HEK293 (cell line): Measurements from ENCODE around the gene PLEKHM1.

ENCODE experiments used
- CTCF ChIA-PET: fragments of 350-600 bp; formaldehyde crosslinking; extraction: SDS; loops from one replicate; lab custom pipeline; 2021; ENCODE audit warnings: antibody characterized with exemption; lab: Yijun Ruan, JAX
- POLR2A ChIA-PET: fragments of 300-600 bp; formaldehyde crosslinking; extraction: SDS; loops from one replicate; lab custom pipeline; 2020; ENCODE audit warnings: antibody characterized with exemption, inconsistent platforms; lab: Yijun Ruan, JAX
- H3K27ac ChIP-seq: fragments of 200-500 bp; sonication (Bioruptor generic); 2 replicates; pipeline ENCODE4 v1.5.1; 2014; ENCODE audit warnings: low read depth, low read length, control low read depth, inconsistent platforms; ENCODE audit errors: extremely low read depth
- H3K36me3 ChIP-seq, 2 experiments: fragments of 200-500 bp in 1 of 2; sonication (Bioruptor generic) in 1 of 2; 1 replicate in 1 of 2; 2 replicates in 1 of 2; pipeline ENCODE4 v1.5.1; 2014 to 2017; ENCODE audit warnings: inconsistent platforms in 2 of 2, low read length in 2 of 2; ENCODE audit not compliant: control insufficient read depth in 2 of 2, insufficient read depth in 1 of 2
- H3K4me1 ChIP-seq: fragments of 200-500 bp; sonication (Bioruptor generic); 2 replicates; pipeline ENCODE4 v1.5.1; 2014; ENCODE audit warnings: mild to moderate bottlenecking, low read length, inconsistent platforms; ENCODE audit not compliant: control insufficient read depth, insufficient read depth
- H3K4me3 ChIP-seq: 2 replicates; pipeline ENCODE4 v1.5.1; 2011; ENCODE audit warnings: low read depth, mild to moderate bottlenecking, control low read depth, low read length, moderate library complexity
- H3K9me3 ChIP-seq: fragments of 200-500 bp; sonication (Bioruptor generic); 2 replicates; pipeline ENCODE4 v1.5.1; 2014; ENCODE audit warnings: low read depth, low read length, inconsistent platforms; ENCODE audit not compliant: control insufficient read depth, insufficient read depth
- FEZF1 ChIP-seq: fragments of 450-650 bp; formaldehyde crosslinking; IDR thresholded peaks from 2 replicates; pipeline ENCODE4 v1.5.1; 2016; ENCODE audit warnings: missing biosample characterization, missing genetic modification characterization
- GLIS1 ChIP-seq: fragments of 450-650 bp; formaldehyde crosslinking; IDR thresholded peaks from 2 replicates; pipeline ENCODE4 v1.5.1; 2016; ENCODE audit warnings: missing biosample characterization, missing genetic modification characterization
- HOXA7 ChIP-seq: sonication (generic); formaldehyde crosslinking; IDR thresholded peaks from 2 replicates; pipeline ENCODE4 v1.8.1; 2022; ENCODE audit warnings: missing genetic modification reagents, borderline replicate concordance
- HOXC10 ChIP-seq: sonication (generic); formaldehyde crosslinking; IDR thresholded peaks from 2 replicates; pipeline ENCODE4 v1.8.1; 2023; ENCODE audit warnings: mild to moderate bottlenecking, missing genetic modification reagents
- KLF1 ChIP-seq: fragments of 450-650 bp; formaldehyde crosslinking; IDR thresholded peaks from 2 replicates; pipeline ENCODE4 v1.5.1; 2016; ENCODE audit warnings: missing biosample characterization, missing genetic modification characterization
- PBX3 ChIP-seq: sonication (generic); formaldehyde crosslinking; IDR thresholded peaks from 2 replicates; pipeline ENCODE4 v1.8.1; 2022; ENCODE audit warnings: mild to moderate bottlenecking, moderate library complexity, missing genetic modification reagents
- PRDM4 ChIP-seq: fragments of 450-650 bp; formaldehyde crosslinking; IDR thresholded peaks from 2 replicates; pipeline ENCODE4 v1.5.1; 2017; ENCODE audit warnings: missing biosample characterization, missing genetic modification characterization
- ZBTB21 ChIP-seq: fragments of 450-650 bp; formaldehyde crosslinking; IDR thresholded peaks from 2 replicates; pipeline ENCODE4 v1.5.1; 2017; ENCODE audit warnings: missing biosample characterization, missing genetic modification characterization
- ZNF121 ChIP-seq: fragments of 450-650 bp; formaldehyde crosslinking; IDR thresholded peaks from 2 replicates; pipeline ENCODE4 v1.5.1; 2016; ENCODE audit warnings: missing biosample characterization, missing genetic modification characterization
- ZNF211 ChIP-seq: fragments of 450-650 bp; formaldehyde crosslinking; IDR thresholded peaks from 2 replicates; pipeline ENCODE4 v1.5.1; 2016; ENCODE audit warnings: low read depth, missing biosample characterization, missing genetic modification characterization
- ZNF223 ChIP-seq: fragments of 450-650 bp; formaldehyde crosslinking; IDR thresholded peaks from 2 replicates; pipeline ENCODE4 v1.5.1; 2016; ENCODE audit warnings: missing biosample characterization, missing genetic modification characterization
- ZNF473 ChIP-seq: fragments of 450-650 bp; formaldehyde crosslinking; IDR thresholded peaks from 2 replicates; pipeline ENCODE4 v1.5.1; 2017; ENCODE audit warnings: missing biosample characterization, missing genetic modification characterization
- ZNF624 ChIP-seq: fragments of 450-650 bp; formaldehyde crosslinking; IDR thresholded peaks from 2 replicates; pipeline ENCODE4 v1.5.1; 2017; ENCODE audit warnings: missing biosample characterization, missing genetic modification characterization
- ZNF791 ChIP-seq: fragments of 450-650 bp; formaldehyde crosslinking; IDR thresholded peaks from 2 replicates; pipeline ENCODE4 v1.5.1; 2016; ENCODE audit warnings: missing biosample characterization, missing genetic modification characterization
- ZNF837 ChIP-seq: fragments of 450-650 bp; formaldehyde crosslinking; IDR thresholded peaks from 2 replicates; pipeline ENCODE4 v1.5.1; 2016; ENCODE audit warnings: missing biosample characterization, missing genetic modification characterization
- TF ChIP-seq, protein P1 (sequence below): fragments of 450-650 bp; formaldehyde crosslinking; IDR thresholded peaks from 2 replicates; pipeline ENCODE4 v1.5.1; 2016; ENCODE audit warnings: missing biosample characterization, missing genetic modification characterization

PLEKHM1 gene

DNA sequence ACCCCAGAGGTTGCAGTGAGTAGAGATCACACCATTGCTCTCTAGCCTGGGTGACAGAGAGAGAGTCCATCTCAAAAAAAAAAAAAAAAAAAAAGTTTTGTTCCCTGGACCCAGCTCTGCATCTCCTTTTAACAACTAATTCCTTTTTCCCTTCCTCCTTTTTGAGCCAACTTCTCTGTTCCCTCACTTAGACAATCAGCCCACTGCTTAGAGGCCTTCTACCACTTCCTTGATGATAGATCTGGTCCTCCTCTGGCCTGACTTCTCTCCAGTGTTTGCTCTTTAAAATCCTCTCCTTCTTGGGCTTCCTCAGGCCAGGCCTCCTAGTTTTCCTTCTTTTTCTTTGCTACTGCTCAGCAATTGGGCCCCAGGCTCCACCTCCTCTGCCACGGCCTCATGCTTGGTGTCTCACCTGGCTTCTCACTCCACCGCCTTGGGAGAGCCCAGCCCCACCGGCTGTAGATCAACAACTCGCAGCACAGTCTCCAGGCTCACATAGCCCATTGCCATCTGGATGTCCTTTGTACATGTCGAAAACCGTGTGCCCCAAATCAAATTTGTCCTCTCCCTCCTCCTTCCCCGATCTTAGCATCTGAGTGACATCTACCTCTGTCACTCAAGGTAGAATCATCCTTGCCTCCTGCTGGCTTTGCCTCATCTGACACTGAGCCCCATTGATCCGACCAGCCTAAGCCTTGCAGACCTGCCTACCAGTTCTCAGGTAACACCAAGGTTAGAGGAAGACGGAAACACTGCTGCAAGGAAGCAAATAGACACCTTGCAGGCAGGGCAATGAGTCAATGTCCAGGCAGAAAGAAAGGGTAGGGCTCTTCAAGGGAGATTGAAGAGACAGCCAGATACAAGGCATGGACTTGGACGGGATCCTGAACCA lies 75.3 kb downstream of the PLEKHM1 start (continued):
- no peak for TF ChIP-seq ZNF211 (tag by site-specific recombination)

DNA sequence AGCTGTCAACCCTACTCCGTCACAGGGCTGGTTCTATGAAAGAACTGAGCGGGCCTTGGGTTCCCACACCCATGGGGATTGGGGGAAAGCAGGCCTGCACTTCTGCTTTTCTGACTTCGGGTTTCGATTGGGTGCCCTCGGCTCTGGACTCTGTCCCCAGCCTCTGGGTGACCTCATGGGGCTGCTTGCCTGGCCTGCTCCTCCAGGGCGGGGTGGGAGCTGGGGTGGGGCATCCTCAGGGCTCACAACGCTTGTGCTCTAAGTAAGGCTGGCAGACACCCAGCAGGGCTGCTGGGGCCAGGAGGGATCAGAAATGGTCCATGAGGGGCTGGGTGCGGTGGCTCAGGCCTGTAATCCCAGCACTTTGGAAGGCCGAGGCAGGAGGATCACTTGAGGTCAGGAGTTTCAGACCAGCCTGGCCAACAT lies 77.0 kb downstream of the PLEKHM1 start:
- Histone ChIP-seq H3K4me1 (no peaks in the 10 kb centered on the region), H3K27ac (no peak overlapping the region), H3K36me3 (peaks cover 0 to 6% of the 10 kb centered on the region in 2 experiments; a peak in 2 of 3 replicates), H3K9me3 (no peaks in the 10 kb centered on the region), H3K4me3 (no peak overlapping the region)
- ChIA-PET POLR2A (no interaction called here), CTCF (interaction anchor here (3.5 kb wide), 1 partner anchor 12 kb away, joined by 15 read pairs; no protein-coding TSS in a partner anchor)
- TF ChIP-seq HOXA7 (CRISPR knock-in tag) (no peak), KLF1 (peak; percentile 46; the same call in 1 of the 2 replicates)

GRCh38 chr17:45411348-45412105 lies 79.0 kb downstream of the PLEKHM1 start:
- no peak for TF ChIP-seq PBX3 (CRISPR knock-in tag)
- TF ChIP-seq ZNF837 (tag by site-specific recombination) = no peak
- no peak for TF ChIP-seq ZNF223 (tag by site-specific recombination)
- TF ChIP-seq, protein P1, sequence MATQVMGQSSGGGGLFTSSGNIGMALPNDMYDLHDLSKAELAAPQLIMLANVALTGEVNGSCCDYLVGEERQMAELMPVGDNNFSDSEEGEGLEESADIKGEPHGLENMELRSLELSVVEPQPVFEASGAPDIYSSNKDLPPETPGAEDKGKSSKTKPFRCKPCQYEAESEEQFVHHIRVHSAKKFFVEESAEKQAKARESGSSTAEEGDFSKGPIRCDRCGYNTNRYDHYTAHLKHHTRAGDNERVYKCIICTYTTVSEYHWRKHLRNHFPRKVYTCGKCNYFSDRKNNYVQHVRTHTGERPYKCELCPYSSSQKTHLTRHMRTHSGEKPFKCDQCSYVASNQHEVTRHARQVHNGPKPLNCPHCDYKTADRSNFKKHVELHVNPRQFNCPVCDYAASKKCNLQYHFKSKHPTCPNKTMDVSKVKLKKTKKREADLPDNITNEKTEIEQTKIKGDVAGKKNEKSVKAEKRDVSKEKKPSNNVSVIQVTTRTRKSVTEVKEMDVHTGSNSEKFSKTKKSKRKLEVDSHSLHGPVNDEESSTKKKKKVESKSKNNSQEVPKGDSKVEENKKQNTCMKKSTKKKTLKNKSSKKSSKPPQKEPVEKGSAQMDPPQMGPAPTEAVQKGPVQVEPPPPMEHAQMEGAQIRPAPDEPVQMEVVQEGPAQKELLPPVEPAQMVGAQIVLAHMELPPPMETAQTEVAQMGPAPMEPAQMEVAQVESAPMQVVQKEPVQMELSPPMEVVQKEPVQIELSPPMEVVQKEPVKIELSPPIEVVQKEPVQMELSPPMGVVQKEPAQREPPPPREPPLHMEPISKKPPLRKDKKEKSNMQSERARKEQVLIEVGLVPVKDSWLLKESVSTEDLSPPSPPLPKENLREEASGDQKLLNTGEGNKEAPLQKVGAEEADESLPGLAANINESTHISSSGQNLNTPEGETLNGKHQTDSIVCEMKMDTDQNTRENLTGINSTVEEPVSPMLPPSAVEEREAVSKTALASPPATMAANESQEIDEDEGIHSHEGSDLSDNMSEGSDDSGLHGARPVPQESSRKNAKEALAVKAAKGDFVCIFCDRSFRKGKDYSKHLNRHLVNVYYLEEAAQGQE (tag by site-specific recombination) = no peak
- no peak for TF ChIP-seq ZNF473
- TF ChIP-seq HOXC10 (CRISPR knock-in tag) = no peak
- no peak for TF ChIP-seq ZBTB21 (tag by site-specific recombination)
- TF ChIP-seq ZNF791 (tag by site-specific recombination) = no peak
- no peak for TF ChIP-seq PRDM4 (tag by site-specific recombination)
- no peak for TF ChIP-seq FEZF1 (tag by site-specific recombination)
- TF ChIP-seq GLIS1 (tag by site-specific recombination) = no peak
- TF ChIP-seq ZNF624 (tag by site-specific recombination) = no peak
- TF ChIP-seq ZNF121 = no peak
- no peaks in the 10 kb centered on the region for H3K4me1 ChIP-seq
- no peak overlapping the region for H3K4me3 ChIP-seq
- peaks cover 0 to 6% of the 10 kb centered on the region in 2 experiments; a peak in 2 of 3 replicates for H3K36me3 ChIP-seq
- ChIA-PET POLR2A (interaction anchor here (2.5 kb wide), 1 partner anchor 14 kb away, joined by 10 read pairs; no protein-coding TSS in a partner anchor), CTCF (interaction anchor here (1.1 to 3.5 kb wide), 3 partner anchors 14 to 214 kb away, joined by 5 to 15 read pairs (median 7); no protein-coding TSS in a partner anchor)
- H3K27ac ChIP-seq = no peak overlapping the region
- H3K9me3 ChIP-seq = no peaks in the 10 kb centered on the region
